ENCODE measurements around the gene MCM9.
A peak's percentile ranks its signal among the peaks of the same experiment; 100 is the strongest.
"Not testable (repeated sequence)": the region's sequence is repeated elsewhere in the genome, so short reads cannot be mapped to it uniquely, and the experiment has no call there.

Gene MCM9

GRCh38 chr6:118892355-118892991 lies 42.5 kb downstream of the MCM9 start:
- DNase-seq: peak; percentile 27

DNA sequence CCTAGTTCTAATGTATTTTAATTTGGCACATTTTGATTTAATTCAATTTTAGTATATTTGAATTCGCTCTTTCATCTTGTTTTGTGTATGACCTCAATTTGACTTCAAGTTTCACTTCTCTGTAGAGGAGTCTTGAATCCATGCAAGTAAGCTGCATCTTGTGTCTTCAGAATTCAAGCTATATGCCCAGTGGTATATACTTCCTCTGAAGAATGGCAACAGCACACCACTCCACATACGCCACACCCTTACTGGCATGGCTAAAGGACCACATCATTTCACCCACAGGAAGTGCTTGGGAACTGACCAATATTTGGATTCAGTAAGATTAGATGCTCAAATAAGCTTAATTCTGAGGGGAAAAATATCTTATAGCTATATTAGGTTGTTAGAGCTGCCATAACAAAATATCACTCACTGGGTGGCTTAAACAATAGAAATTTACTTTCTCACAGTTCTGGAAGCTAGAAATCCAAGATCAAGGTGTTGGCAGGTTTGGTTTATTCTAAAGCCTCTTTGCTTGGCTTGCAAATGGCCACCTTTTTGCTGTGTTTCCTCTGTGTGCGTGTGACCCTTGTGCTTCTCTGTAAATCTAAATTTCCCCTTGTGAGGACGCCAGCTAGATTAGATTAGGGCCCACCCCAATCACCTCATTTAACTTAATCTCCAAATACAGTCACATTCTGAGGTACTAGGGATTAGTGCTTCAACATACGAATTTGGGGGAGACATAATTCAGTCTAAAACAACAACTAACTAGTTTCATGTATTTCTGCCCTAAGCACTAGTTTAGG lies 43.8 kb downstream of the MCM9 start:
- DNase-seq: no peak

- no peak for DNase-seq
Measured at GRCh38 chr6:118889163-118889562, 45.8 kb downstream of the MCM9 start.

GRCh38 chr6:118886641-118887040 lies 48.3 kb downstream of the MCM9 start:
- DNase-seq: no peak

GRCh38 chr6:118882314-118882905 lies 52.5 kb downstream of the MCM9 start:
- DNase-seq: no peak

GRCh38 chr6:118881440-118882313 lies 53.3 kb downstream of the MCM9 start:
- no peak for DNase-seq

GRCh38 chr6:118877806-118878205 lies 57.2 kb downstream of the MCM9 start:
- DNase-seq: no peak

- DNase-seq: no peak
Measured at GRCh38 chr6:118876814-118877213, 58.1 kb downstream of the MCM9 start.

GRCh38 chr6:118876198-118876597 lies 58.8 kb downstream of the MCM9 start:
- DNase-seq: no peak

GRCh38 chr6:118875672-118876071 lies 59.3 kb downstream of the MCM9 start:
- no peak for DNase-seq

GRCh38 chr6:118873239-118873638 lies 61.7 kb downstream of the MCM9 start:
- no peak for DNase-seq

DNA sequence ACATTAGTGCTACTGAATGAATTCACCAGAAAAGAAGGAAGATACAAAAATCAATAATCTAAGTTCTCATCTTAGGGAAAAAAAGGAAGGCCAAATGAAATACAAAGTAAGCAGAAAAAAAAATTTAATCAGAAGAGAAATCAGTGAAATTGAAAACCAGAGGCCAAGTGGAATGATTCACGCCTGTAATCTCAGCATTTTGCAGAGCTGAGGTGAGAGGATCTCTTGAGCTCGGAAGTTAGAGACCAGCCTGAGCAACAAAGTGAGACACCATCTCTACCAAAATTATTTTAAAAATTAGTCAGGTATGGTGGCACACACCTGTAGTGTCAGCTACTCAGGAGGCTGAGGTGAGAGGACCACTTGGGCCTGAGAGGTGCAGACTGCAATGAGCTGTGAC lies 62.2 kb downstream of the MCM9 start:
- DNase-seq: no peak

- no peak for DNase-seq
Measured at GRCh38 chr6:118872318-118872717, 62.6 kb downstream of the MCM9 start.

GRCh38 chr6:118871331-118871730 lies 63.6 kb downstream of the MCM9 start:
- DNase-seq: no peak

DNA sequence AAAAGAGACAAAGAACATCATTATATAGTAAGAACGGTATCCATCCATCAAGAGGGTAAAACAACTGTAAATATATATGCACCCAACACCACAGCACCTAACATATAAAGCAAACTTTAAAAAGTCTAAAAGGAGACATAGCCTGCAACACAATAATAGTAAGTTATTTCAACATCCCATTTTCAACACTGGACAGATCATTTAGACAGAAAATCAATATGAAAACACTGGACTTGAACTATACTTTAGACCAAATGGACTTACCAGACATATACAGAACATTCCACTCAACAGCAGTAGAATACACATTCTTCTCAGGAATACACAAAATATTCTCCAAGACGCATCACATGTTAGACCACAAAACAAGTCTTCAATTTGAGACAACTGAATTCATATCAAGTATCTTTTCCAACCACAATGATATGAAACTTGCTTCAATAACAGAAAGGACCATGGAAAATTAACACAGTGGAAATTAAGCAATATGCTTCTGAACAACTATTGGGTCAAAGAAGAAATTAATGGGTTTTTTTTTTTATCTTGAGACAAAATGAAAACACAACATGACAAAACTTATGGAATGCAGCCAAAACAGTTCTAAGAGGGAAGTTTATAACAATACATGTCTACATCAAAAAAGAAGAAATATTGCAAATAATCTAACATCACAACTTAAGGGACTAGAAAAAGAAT lies 64.9 kb downstream of the MCM9 start:
- no peak for DNase-seq

- DNase-seq: no peak
Measured at GRCh38 chr6:118869350-118869749, 65.6 kb downstream of the MCM9 start.

GRCh38 chr6:118868901-118869300 lies 66.1 kb downstream of the MCM9 start:
- DNase-seq: not testable (repeated sequence)

- DNase-seq: no peak
Measured at GRCh38 chr6:118867181-118867580, 67.8 kb downstream of the MCM9 start.

DNA sequence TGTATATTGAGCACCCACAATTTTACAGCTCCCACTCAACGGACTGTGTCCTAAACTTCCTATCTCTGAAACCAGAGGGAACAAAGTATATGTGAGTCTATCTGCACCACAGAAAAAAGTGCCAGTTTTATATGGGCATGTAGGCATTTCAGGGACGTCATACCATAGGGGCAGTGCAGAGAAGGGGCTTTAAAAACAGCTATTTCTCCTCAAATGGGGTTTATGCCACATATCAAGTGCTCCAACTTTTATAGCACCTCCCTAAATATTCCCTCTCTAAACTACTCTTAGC lies 69.9 kb downstream of the MCM9 start:
- DNase-seq: no peak

DNA sequence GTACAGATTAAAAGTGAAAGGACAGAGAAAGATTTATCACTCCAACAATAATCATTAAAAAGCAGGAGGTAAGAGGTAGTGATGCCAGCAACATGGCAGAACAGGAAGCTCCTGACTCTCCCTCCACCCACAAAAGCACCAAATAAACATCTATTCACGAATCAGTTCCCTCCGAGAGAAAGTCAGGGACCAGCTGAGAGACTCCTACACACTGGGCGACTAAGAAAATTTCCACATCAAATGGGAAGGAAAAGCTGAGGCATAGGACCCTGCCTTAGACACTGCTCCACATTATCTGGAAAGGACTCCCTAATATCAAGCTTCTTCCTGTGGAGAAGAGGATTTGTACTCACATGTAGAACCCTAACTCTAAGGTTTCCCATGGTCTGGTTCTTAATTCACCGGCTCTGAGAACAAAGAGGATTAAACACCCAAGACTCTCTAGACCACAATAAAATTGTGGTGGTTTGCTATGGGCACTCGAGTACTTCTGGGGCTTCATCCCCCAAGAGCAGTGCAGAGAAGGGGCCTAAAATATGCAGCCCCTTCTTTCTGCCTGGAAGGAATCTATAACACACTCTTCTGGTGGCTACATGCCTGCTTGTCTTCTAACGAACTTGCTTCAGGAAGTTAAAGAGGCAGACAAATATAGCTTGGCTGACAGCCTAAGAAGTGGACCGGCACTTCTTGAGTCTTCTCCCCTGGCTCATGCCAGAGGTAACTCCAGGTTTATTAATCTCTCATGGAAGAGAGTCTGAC lies 70.4 kb downstream of the MCM9 start:
- no peak for DNase-seq

DNA sequence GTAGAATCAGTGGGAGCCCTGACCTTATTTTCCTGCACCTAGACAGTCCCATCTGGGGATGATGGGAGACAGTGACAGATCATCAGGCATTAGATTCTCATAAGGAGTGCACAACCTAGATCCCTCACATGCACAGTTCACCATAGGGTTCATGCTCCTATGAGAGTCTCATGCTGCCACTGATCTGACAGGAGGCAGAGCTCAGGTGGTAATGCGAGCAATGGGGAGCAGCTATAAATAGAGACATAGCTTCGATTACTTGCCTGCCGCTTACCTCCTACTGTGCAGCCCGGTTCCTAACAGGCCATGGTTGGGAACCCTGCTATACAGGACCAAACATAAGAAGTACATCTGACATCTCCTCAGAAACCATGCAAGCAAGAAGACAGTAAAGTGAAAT lies 72.5 kb downstream of the MCM9 start:
- DNase-seq: no peak

DNA sequence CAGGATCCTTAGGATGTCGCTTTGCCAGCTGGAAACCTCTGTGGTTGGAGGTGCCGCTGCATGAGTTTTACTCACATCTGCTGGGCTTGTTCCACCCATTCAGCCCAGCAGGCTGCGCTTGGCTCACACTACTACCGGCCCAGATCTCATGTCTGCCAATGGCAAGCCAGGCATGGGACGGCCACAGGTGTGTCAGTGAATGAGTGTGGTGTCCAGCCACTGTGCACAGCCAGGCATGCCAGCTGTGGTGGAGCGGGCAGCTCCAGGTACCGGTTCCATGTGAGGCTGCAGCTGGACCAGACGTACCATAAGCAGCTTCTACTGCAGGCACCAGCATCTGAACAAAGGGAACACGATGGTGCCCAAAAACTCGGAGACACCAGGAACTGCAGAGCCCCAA lies 74.1 kb downstream of the MCM9 start:
- no peak for DNase-seq
